C4-2B (cell line): ENCODE measurements around the gene TMUB2.

ENCODE experiments used
- ZFX ChIP-seq: fragments of 450-650 bp; IDR thresholded peaks from 2 replicates; pipeline ENCODE4 v1.6.1; 2017
- TF ChIP-seq, protein P1 (sequence below): fragments of 450-650 bp; conservative IDR thresholded peaks from 2 replicates; pipeline ENCODE4 v1.5.1; 2017; ENCODE audit warnings: mild to moderate bottlenecking

DNA sequence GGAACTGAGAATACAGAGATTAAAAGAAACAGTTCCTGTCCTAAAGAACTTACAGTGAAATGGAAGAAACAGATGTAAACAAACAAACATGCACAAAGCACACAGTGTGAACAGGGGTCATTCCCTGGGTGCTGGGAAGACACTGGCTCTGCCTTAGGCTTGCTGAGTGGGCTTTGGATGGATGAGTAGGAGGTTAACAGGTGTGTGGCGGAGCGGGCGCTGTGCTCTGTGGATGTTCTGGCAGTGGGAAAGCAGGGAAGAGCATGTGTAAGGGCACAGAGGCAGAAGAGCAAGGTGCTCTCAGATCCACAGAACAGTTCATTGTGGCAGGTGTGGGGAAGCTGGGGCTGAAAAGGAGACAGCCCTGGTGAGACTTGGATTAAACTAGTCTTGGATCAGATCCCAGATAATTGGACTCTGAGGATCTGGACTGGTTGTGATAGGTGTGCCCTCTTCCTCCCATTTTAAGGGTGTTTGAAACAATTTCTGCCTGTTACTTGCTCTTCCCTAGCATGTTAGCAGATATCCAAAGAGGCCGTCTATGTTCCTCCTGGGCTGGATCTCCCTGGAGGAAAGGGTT is 36.9 kb upstream of the TMUB2 start:
- TF ChIP-seq, protein P1, sequence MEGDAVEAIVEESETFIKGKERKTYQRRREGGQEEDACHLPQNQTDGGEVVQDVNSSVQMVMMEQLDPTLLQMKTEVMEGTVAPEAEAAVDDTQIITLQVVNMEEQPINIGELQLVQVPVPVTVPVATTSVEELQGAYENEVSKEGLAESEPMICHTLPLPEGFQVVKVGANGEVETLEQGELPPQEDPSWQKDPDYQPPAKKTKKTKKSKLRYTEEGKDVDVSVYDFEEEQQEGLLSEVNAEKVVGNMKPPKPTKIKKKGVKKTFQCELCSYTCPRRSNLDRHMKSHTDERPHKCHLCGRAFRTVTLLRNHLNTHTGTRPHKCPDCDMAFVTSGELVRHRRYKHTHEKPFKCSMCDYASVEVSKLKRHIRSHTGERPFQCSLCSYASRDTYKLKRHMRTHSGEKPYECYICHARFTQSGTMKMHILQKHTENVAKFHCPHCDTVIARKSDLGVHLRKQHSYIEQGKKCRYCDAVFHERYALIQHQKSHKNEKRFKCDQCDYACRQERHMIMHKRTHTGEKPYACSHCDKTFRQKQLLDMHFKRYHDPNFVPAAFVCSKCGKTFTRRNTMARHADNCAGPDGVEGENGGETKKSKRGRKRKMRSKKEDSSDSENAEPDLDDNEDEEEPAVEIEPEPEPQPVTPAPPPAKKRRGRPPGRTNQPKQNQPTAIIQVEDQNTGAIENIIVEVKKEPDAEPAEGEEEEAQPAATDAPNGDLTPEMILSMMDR: no peak
- TF ChIP-seq ZFX: no peak
